ENCODE results near the gene DYNAP. TPM values are rescaled to one million over a fixed set of nuclear protein-coding genes. Genes with fewer than 3 reads are reported as not detected.

DYNAP gene
- 0.10 TPM for total RNA-seq

GRCh38 chr18:54590945-54591344, at the start of gene DYNAP:
Gene DYNAP (plus strand): TSS chr18:54591245. CDS start chr18:54591283, 38 bp downstream.
- no peak for DNase-seq

GRCh38 chr18:54551590-54551989, 39.5 kb upstream of the DYNAP start:
- DNase-seq, result no peak

- no peak for DNase-seq
Observed at GRCh38 chr18:54555286-54555685, 35.8 kb upstream of the DYNAP start.

- no peak for DNase-seq
Observed at GRCh38 chr18:54555996-54556395, 35.0 kb upstream of the DYNAP start.

- DNase-seq, result no peak
Observed at GRCh38 chr18:54557958-54558357, 33.1 kb upstream of the DYNAP start.

GRCh38 chr18:54558609-54559585, 32.1 kb upstream of the DYNAP start:
- DNase-seq, result no peak

- no peak for DNase-seq
Observed at GRCh38 chr18:54561706-54562267, 29.3 kb upstream of the DYNAP start.

- no peak for DNase-seq
Observed at GRCh38 chr18:54580202-54580729, 10.8 kb upstream of the DYNAP start.

GRCh38 chr18:54584065-54584464, 7.0 kb upstream of the DYNAP start:
- no peak for DNase-seq

GRCh38 chr18:54585743-54586142, 5.3 kb upstream of the DYNAP start:
- DNase-seq, result no peak

GRCh38 chr18:54604211-54604610, 13.2 kb downstream of the DYNAP start:
- no peak for DNase-seq

- no peak for DNase-seq
Observed at GRCh38 chr18:54606835-54607212, 15.8 kb downstream of the DYNAP start.

GRCh38 chr18:54607213-54608027, 16.4 kb downstream of the DYNAP start:
- DNase-seq, result no peak

GRCh38 chr18:54608028-54608642, 17.1 kb downstream of the DYNAP start:
- no peak for DNase-seq

- no peak for DNase-seq
Observed at GRCh38 chr18:54611816-54612215, 20.8 kb downstream of the DYNAP start.

GRCh38 chr18:54612237-54612636, 21.2 kb downstream of the DYNAP start:
- DNase-seq, result no peak

- no peak for DNase-seq
Observed at GRCh38 chr18:54613174-54613573, 22.1 kb downstream of the DYNAP start.

- DNase-seq, result no peak
Observed at GRCh38 chr18:54616220-54616848, 25.3 kb downstream of the DYNAP start.

GRCh38 chr18:54622084-54622483, 31.0 kb downstream of the DYNAP start:
- DNase-seq, result no peak

GRCh38 chr18:54626779-54627178, 35.7 kb downstream of the DYNAP start:
- no peak for DNase-seq

GRCh38 chr18:54630963-54631362, 39.9 kb downstream of the DYNAP start:
- DNase-seq, result no peak

GRCh38 chr18:54636217-54636616, 45.2 kb downstream of the DYNAP start:
- no peak for DNase-seq

Data from skin of body (tissue), 2 donors.